HG03196 (cell line): Measurements from ENCODE around the gene DCN.

Experiments
- ATAC-seq: cut with Tn5 transposase; IDR thresholded peaks from one replicate; pipeline ENCODE4 v1.9.1; 2021; ENCODE audit not compliant: unreplicated experiment

DCN gene

GRCh38 chr12:91188778-91189177 is 6.2 kb upstream of the DCN start:
- no peak for ATAC-seq

- no peak for ATAC-seq
Observed at GRCh38 chr12:91186156-91186555, 3.5 kb upstream of the DCN start.

- no peak for ATAC-seq
Observed at GRCh38 chr12:91185421-91185820, 2.8 kb upstream of the DCN start.

GRCh38 chr12:91183551-91183950 is 934 bp upstream of the DCN start:
- no peak for ATAC-seq

- ATAC-seq: no peak
Observed at GRCh38 chr12:91180582-91181395, 1.8 kb downstream of the DCN start.

GRCh38 chr12:91179966-91180561 is 2.6 kb downstream of the DCN start:
- no peak for ATAC-seq

- no peak for ATAC-seq
Observed at GRCh38 chr12:91179315-91179714, 3.3 kb downstream of the DCN start.

- no peak for ATAC-seq
Observed at GRCh38 chr12:91178781-91179180, 3.8 kb downstream of the DCN start.

GRCh38 chr12:91178139-91178561 is 4.5 kb downstream of the DCN start:
- ATAC-seq: no peak

- ATAC-seq: no peak
Observed at GRCh38 chr12:91177381-91177780, 5.2 kb downstream of the DCN start.

- ATAC-seq: no peak
Observed at GRCh38 chr12:91176915-91177314, 5.7 kb downstream of the DCN start.

GRCh38 chr12:91176358-91176757 is 6.3 kb downstream of the DCN start:
- ATAC-seq: no peak

- ATAC-seq: no peak
Observed at GRCh38 chr12:91173124-91173523, 9.5 kb downstream of the DCN start.

GRCh38 chr12:91172096-91172495 is 10.5 kb downstream of the DCN start:
- ATAC-seq: no peak

GRCh38 chr12:91171476-91171875 is 11.1 kb downstream of the DCN start:
- ATAC-seq: no peak

- no peak for ATAC-seq
Observed at GRCh38 chr12:91163116-91163515, 19.5 kb downstream of the DCN start.

- no peak for ATAC-seq
Observed at GRCh38 chr12:91161009-91161408, 21.6 kb downstream of the DCN start.

GRCh38 chr12:91155990-91156389 is 26.6 kb downstream of the DCN start:
- no peak for ATAC-seq

GRCh38 chr12:91154131-91154530 is 28.5 kb downstream of the DCN start:
- no peak for ATAC-seq

- ATAC-seq: no peak
Observed at GRCh38 chr12:91144053-91144452, 38.6 kb downstream of the DCN start.

- ATAC-seq: no peak
Observed at GRCh38 chr12:91143206-91143605, 39.4 kb downstream of the DCN start.

GRCh38 chr12:91142221-91142631 is 40.4 kb downstream of the DCN start:
- ATAC-seq: no peak
